Activated CD4-positive, CD25-positive, alpha-beta regulatory T cell treated with anti-CD3 and anti-CD28 coated beads, Interleukin-2, amount 50 U/mL, for 16 hours (primary cell): ENCODE data around the gene KIF1A.

ENCODE experiments used
- DNase-seq: peaks from one replicate; pipeline ENCODE4 v3.0.0-alpha.2; 2020; ENCODE audit warnings: low read depth, low spot score

The KIF1A gene

GRCh38 chr2:240736281-240737250 lies 83.5 kb downstream of the KIF1A start:
- DNase-seq, result no peak

GRCh38 chr2:240735476-240735875 lies 84.5 kb downstream of the KIF1A start:
- DNase-seq, result no peak

- DNase-seq, result no peak
Observed at GRCh38 chr2:240734756-240735155, 85.3 kb downstream of the KIF1A start.

GRCh38 chr2:240733803-240734495 lies 86.1 kb downstream of the KIF1A start:
- no peak for DNase-seq

GRCh38 chr2:240732911-240733622 lies 87.0 kb downstream of the KIF1A start:
- DNase-seq, result no peak

GRCh38 chr2:240732184-240732583 lies 87.8 kb downstream of the KIF1A start:
- DNase-seq, result no peak

- DNase-seq, result no peak
Observed at GRCh38 chr2:240731178-240731545, 88.9 kb downstream of the KIF1A start.

GRCh38 chr2:240730501-240731177 lies 89.4 kb downstream of the KIF1A start:
- DNase-seq, result no peak

GRCh38 chr2:240728827-240729226 lies 91.2 kb downstream of the KIF1A start:
- no peak for DNase-seq

GRCh38 chr2:240728361-240728760 lies 91.7 kb downstream of the KIF1A start:
- DNase-seq, result no peak

GRCh38 chr2:240727913-240728312 lies 92.1 kb downstream of the KIF1A start:
- no peak for DNase-seq

- DNase-seq, result no peak
Observed at GRCh38 chr2:240727439-240727838, 92.6 kb downstream of the KIF1A start.

- no peak for DNase-seq
Observed at GRCh38 chr2:240726876-240727275, 93.1 kb downstream of the KIF1A start.

- no peak for DNase-seq
Observed at GRCh38 chr2:240725671-240726070, 94.3 kb downstream of the KIF1A start.

GRCh38 chr2:240725266-240725665 lies 94.8 kb downstream of the KIF1A start:
- no peak for DNase-seq

- DNase-seq, result no peak
Observed at GRCh38 chr2:240724431-240724830, 95.6 kb downstream of the KIF1A start.

- DNase-seq, result no peak
Observed at GRCh38 chr2:240723851-240724250, 96.2 kb downstream of the KIF1A start.

- DNase-seq, result no peak
Observed at GRCh38 chr2:240722796-240723735, 97.0 kb downstream of the KIF1A start.

- no peak for DNase-seq
Observed at GRCh38 chr2:240722376-240722775, 97.6 kb downstream of the KIF1A start.

GRCh38 chr2:240721596-240722180 lies 98.3 kb downstream of the KIF1A start:
- DNase-seq, result no peak
